Measurements from ENCODE around the gene WFS1. TPM values are rescaled to one million over a fixed set of nuclear protein-coding genes. Genes with fewer than 3 reads are reported as not detected.

The WFS1 gene
- polyA plus RNA-seq, 1 of the 3 experiments (the other 2 are of a cell fraction): 18.7 TPM

DNA sequence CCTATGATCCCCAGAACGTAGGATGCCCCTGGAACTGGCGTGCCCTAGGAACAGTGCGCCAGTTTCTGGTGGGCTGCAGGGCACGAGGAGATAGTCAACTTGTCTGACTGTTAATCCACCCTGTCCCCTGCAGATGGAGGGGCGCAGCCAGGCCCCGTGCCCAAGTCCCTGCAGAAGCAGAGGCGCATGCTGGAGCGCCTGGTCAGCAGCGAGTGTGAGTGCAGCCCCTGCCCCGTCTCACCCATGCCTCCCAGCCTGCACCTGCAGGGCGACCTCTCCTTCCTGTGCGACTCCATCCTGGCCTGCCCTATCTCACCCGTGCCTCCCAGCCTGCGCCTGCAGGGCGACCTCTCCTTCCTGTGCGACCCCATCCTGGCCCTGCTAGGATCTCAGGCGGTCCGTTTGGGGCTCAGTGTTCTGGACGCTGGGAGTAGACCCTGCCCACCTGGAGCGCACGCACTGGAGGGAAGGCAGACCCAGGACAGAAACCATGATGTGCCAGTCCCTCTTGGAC is 22.2 kb downstream of the WFS1 start:
- no peak for TF ChIP-seq EP300 (IDR thresholded peaks at IDR 0.05; ENCODE audit: borderline replicate concordance in 1 of 2, low read depth in 1 of 2, low read length in 1 of 2)
- no peak for TF ChIP-seq MXI1 (IDR thresholded peaks at IDR 0.05; ENCODE audit: low read depth, low read length)
- TF ChIP-seq, protein P1, sequence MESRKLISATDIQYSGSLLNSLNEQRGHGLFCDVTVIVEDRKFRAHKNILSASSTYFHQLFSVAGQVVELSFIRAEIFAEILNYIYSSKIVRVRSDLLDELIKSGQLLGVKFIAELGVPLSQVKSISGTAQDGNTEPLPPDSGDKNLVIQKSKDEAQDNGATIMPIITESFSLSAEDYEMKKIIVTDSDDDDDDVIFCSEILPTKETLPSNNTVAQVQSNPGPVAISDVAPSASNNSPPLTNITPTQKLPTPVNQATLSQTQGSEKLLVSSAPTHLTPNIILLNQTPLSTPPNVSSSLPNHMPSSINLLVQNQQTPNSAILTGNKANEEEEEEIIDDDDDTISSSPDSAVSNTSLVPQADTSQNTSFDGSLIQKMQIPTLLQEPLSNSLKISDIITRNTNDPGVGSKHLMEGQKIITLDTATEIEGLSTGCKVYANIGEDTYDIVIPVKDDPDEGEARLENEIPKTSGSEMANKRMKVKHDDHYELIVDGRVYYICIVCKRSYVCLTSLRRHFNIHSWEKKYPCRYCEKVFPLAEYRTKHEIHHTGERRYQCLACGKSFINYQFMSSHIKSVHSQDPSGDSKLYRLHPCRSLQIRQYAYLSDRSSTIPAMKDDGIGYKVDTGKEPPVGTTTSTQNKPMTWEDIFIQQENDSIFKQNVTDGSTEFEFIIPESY (IDR thresholded peaks at IDR 0.05; ENCODE audit: borderline replicate concordance, low read depth): no peak
- TF ChIP-seq FOSL2 (IDR thresholded peaks at IDR 0.05; ENCODE audit: borderline replicate concordance, low read depth): no peak
- TF ChIP-seq TEAD4 (IDR thresholded peaks at IDR 0.05; ENCODE audit: borderline replicate concordance, insufficient read depth): no peak
- TF ChIP-seq CHD2 (IDR thresholded peaks at IDR 0.05; ENCODE audit: low read length, partially characterized antibody): no peak
- TF ChIP-seq NRF1 (IDR thresholded peaks at IDR 0.05; ENCODE audit: low read depth, low read length): no peak
- H3K9ac ChIP-seq: no peak overlapping the region
- ChIA-PET CTCF (no interaction called here), POLR2A (no interaction called here)
- H3K27me3 ChIP-seq (ENCODE audit: insufficient read depth): no peaks in the 10 kb centered on the region
- 68% methylated on average over 4 of the region's 21 CpGs for WGBS (ENCODE audit: low lambda C conversion rate)
- H3K79me2 ChIP-seq (ENCODE audit: insufficient read depth): no peaks in the 10 kb centered on the region
- H3K4me1 ChIP-seq (ENCODE audit: control insufficient read depth in 1 of 2, insufficient read depth in 2 of 2, low read depth in 1 of 2, low read length in 1 of 2): no peaks in the 10 kb centered on the region
- no peak overlapping the region for H3K27ac ChIP-seq (ENCODE audit: low read depth in 2 of 2, low read length in 1 of 2)
- no peaks in the 10 kb centered on the region for H3F3A ChIP-seq (replicated peaks; ENCODE audit: insufficient read depth)
- no peak overlapping the region for H3K4me3 ChIP-seq (ENCODE audit: low read depth in 2 of 2, low read length in 1 of 2)
- H3K9me2 ChIP-seq: no peaks in the 10 kb centered on the region
- no peak for DNase-seq
- H3K4me2 ChIP-seq: no peak overlapping the region
- no peaks in the 10 kb centered on the region for H3K9me3 ChIP-seq
- peaks cover 0 to 10% of the 10 kb centered on the region in 2 experiments for H3K36me3 ChIP-seq (replicated peaks in 1 of 2; ENCODE audit: control insufficient read depth in 1 of 2, insufficient read depth in 2 of 2, low read length in 1 of 2)
- H4K20me1 ChIP-seq (ENCODE audit: insufficient read depth): no peaks in the 10 kb centered on the region
- H2AFZ ChIP-seq (ENCODE audit: low read depth): no peak overlapping the region

DNA sequence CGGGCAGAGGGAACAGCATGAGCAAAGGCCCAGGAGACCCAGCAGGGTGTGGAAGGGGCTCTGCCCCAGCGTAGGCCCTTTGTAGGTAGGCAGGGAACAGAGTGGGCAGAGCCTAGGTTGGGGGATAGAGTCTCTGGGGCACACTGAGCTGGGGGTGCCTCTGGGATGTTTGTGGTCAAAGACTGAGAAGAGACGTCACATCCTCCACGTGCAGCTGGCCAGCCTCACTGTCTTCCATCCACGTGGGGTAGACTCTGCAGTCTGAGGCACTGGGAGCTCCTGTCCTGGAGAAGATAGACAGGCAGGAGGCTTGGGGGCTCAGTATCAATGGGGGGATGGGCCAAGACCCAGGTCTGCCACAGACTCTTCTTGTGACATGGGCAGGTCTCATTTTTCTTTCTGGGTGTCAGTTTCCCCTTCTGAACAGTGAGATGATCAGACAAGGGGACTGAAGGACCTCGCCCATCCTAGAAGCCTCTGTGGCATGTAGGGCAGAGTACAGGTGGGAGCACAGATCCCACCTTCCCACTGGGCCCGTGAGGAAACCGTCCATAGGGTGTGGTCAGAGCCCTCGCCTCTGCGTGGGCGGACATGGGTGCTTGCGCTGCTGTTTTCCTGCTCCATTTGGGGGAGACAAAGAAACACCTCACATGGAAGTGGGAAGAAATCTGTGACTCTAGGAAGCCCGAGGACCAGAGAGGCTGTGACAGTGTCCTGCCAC is 22.9 kb downstream of the WFS1 start:
- ChIA-PET CTCF (no interaction called here), POLR2A (no interaction called here)
- Histone ChIP-seq H3K27me3 (ENCODE audit: insufficient read depth) (no peaks in the 10 kb centered on the region), H3F3A (replicated peaks; ENCODE audit: insufficient read depth) (no peaks in the 10 kb centered on the region), H3K4me2 (no peak overlapping the region), H3K27ac (ENCODE audit: low read depth in 2 of 2, low read length in 1 of 2) (no peak overlapping the region), H3K4me1 (ENCODE audit: control insufficient read depth in 1 of 2, insufficient read depth in 2 of 2, low read depth in 1 of 2, low read length in 1 of 2) (no peaks in the 10 kb centered on the region), H4K20me1 (ENCODE audit: insufficient read depth) (no peaks in the 10 kb centered on the region), H3K4me3 (ENCODE audit: low read depth in 2 of 2, low read length in 1 of 2) (no peak overlapping the region), H3K9ac (no peak overlapping the region), H3K9me2 (no peaks in the 10 kb centered on the region), H3K79me2 (ENCODE audit: insufficient read depth) (no peaks in the 10 kb centered on the region), H3K36me3 (replicated peaks in 1 of 2; ENCODE audit: control insufficient read depth in 1 of 2, insufficient read depth in 2 of 2, low read length in 1 of 2) (peaks cover 0 to 7% of the 10 kb centered on the region in 2 experiments), H3K9me3 (no peaks in the 10 kb centered on the region), H2AFZ (ENCODE audit: low read depth) (no peak overlapping the region)
- no peak for DNase-seq
- WGBS (ENCODE audit: low lambda C conversion rate): 89% methylated on average over 13 of the region's 13 CpGs
- TF ChIP-seq, protein P2, sequence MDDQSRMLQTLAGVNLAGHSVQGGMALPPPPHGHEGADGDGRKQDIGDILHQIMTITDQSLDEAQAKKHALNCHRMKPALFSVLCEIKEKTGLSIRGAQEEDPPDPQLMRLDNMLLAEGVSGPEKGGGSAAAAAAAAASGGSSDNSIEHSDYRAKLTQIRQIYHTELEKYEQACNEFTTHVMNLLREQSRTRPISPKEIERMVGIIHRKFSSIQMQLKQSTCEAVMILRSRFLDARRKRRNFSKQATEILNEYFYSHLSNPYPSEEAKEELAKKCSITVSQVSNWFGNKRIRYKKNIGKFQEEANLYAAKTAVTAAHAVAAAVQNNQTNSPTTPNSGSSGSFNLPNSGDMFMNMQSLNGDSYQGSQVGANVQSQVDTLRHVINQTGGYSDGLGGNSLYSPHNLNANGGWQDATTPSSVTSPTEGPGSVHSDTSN (IDR thresholded peaks at IDR 0.05): no peak
- TF ChIP-seq, protein P3, sequence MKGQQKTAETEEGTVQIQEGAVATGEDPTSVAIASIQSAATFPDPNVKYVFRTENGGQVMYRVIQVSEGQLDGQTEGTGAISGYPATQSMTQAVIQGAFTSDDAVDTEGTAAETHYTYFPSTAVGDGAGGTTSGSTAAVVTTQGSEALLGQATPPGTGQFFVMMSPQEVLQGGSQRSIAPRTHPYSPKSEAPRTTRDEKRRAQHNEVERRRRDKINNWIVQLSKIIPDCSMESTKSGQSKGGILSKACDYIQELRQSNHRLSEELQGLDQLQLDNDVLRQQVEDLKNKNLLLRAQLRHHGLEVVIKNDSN (IDR thresholded peaks at IDR 0.05; ENCODE audit: borderline replicate concordance, low read depth): no peak
- TF ChIP-seq NRF1 (IDR thresholded peaks at IDR 0.05; ENCODE audit: low read depth, low read length) (no peak), FOXM1 (IDR thresholded peaks at IDR 0.05; ENCODE audit: low read depth) (no peak), RAD21 (IDR thresholded peaks at IDR 0.05; ENCODE audit: low read length) (no peak), RXRA (IDR thresholded peaks at IDR 0.05; ENCODE audit: borderline replicate concordance, low read depth) (no peak), MEF2A (IDR thresholded peaks at IDR 0.05; ENCODE audit: borderline replicate concordance, low read depth) (no peak), RFX5 (IDR thresholded peaks at IDR 0.05; ENCODE audit: low read length) (no peak), EZH2phosphoT487 (IDR thresholded peaks at IDR 0.05; ENCODE audit: borderline replicate concordance, low read depth) (no peak), RCOR1 (IDR thresholded peaks at IDR 0.05; ENCODE audit: low read length) (no peak), SIN3A (IDR thresholded peaks at IDR 0.05; ENCODE audit: borderline replicate concordance, low read depth, low read length) (no peak), TAF1 (IDR thresholded peaks at IDR 0.05; ENCODE audit: borderline replicate concordance, low read depth, low read length) (no peak), GABPA (IDR thresholded peaks at IDR 0.05; ENCODE audit: low read depth) (no peak), ELF1 (IDR thresholded peaks at IDR 0.05) (no peak), FOSL2 (IDR thresholded peaks at IDR 0.05; ENCODE audit: borderline replicate concordance, low read depth) (no peak)
